GM18870 (cell line): Measurements from ENCODE around the gene CHMP1A.

Source experiments
- ATAC-seq: cut with Tn5 transposase; IDR thresholded peaks from one replicate; pipeline ENCODE4 v1.9.1; 2021; ENCODE audit warnings: moderate library complexity; ENCODE audit not compliant: unreplicated experiment

The CHMP1A gene

DNA sequence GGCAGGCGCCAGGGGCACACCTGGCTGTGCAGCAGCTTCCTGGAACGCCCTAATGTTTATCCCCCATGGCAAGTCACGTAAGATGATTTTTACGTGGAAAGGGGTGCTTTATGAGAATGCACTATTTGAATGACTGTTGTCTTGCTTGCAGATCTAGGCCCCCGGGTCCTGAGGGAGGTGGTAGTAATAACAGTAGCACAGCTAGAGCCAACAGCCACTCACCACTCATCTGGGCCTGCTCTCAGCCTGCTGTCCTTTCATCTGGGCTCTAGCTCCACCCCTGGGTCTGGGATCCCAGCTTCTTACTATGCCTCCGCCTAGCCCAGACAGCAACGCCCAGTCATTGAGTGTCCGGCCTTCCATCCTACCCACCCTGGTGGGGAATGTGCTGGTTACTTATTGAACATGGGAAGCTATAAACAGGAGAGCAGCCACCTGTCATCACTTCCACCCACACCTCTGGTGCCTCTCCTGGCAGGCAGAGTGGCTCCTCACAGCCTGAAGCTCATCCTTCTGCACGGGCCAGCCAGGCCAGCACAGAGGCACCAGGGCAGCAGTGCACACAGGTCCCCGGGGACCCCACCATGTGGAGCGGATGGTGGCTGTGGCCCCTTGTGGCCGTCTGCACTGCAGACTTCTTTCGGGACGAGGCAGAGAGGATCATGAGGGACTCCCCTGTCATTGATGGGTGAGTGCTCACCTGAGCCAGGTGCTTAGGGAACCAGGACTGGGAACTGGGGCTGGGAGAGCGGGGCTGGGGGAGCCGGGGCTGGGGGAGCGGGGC lies 27.5 kb downstream of the CHMP1A start:
- ATAC-seq = no peak

DNA sequence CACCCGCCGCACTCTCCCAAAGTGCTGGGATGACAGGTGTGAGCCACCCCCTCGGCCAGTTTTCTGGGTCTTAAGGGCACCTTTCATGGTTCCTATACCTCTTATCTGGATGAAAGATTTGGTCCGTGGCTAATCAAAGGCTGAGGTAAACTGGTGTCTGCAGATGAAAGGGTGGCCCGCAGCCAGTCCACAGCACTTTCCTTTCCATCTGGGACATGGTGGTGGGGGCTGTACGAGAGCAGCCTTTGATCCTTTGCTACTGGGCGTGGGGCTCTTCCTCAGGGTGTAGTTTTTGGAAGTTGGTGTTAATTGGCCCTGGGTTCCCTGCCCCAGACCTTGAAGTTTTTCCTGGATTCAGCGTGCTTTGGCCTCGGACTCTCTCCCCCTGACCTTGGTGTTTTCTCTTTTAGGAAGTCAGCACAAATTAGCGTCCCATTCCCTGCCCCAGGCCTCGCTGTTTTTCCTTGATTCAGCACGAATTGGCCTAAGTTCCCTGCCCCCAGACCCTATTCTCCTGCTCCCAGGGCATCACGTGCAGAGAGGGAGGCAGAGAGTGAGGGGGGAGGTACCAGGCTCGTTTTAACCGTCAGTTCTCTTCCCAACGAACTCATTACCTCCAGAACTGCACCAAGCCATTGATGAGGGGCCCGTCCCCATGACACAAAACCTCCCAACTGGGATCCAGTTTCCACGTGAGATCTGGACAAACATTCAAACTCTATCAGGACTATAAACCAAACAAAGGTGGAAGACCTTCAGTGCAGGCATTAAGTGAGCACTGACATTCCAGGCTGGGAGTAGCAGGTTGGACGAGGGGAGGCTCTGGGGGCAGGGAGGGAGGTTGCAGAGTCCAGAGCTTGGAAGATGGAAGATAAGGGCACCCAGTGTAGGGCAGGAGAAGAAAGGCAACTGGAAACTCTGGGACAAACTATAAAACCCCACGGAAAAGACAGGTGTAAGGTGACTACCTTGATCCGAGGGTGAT lies 32.4 kb downstream of the CHMP1A start:
- no peak for ATAC-seq

- ATAC-seq = no peak
These were observed 33.8 kb downstream of the CHMP1A start for GRCh38 chr16:89623511-89624261.

- ATAC-seq = no peak
These were observed 35.7 kb downstream of the CHMP1A start for GRCh38 chr16:89621698-89622409.

DNA sequence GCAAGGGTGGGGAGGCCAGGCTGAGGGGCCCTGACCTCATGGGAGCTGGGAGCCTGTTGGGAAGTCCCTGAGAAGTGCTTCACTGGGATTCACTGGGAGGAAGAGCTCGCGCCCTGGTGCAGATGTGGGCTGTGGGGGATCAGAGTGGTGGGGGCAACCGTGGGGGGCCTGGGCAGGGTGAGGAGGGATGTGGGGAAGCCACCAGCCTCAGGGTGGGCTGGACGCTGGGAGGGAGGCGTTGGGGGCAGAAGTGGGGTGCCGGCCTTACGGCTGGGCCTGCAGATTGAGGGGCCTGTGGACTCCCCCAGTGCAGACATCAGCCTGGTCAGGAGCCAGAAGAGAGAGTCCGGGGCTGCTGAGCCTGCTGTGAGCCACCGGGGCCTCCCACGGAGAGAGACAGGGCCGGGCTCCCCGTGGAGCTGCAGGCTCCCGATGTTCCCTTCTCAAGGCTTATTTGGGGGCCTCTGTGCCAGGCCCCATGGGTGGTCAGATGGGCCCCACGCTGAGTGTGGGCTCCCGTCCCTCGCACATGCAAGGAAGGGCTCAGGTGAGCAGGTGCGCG lies 36.3 kb downstream of the CHMP1A start:
- ATAC-seq = no peak

- no peak for ATAC-seq
These were observed 37.1 kb downstream of the CHMP1A start for GRCh38 chr16:89620406-89620841.

GRCh38 chr16:89619840-89620239 lies 37.7 kb downstream of the CHMP1A start:
- ATAC-seq = no peak

GRCh38 chr16:89618109-89618998 lies 39.2 kb downstream of the CHMP1A start:
- no peak for ATAC-seq

DNA sequence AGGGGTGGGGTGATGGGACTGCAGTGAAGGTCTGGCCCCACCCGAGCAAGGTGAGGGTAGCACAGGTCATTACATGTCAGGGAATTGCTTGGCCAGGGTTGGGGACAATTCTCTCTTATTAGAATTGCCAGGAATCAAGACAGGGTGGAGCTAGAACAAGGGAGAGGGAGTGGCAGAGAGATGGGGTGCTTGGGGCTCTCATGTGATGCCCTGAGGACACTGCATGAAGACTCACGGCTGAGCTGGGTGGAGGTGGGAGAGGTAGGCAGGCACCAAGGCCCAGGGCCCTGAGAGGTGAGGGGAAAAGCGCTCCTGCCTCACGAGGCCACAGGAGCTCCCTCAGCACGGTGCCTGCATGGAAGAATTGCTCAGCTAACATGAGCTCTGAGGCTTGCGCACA lies 40.5 kb downstream of the CHMP1A start:
- no peak for ATAC-seq

DNA sequence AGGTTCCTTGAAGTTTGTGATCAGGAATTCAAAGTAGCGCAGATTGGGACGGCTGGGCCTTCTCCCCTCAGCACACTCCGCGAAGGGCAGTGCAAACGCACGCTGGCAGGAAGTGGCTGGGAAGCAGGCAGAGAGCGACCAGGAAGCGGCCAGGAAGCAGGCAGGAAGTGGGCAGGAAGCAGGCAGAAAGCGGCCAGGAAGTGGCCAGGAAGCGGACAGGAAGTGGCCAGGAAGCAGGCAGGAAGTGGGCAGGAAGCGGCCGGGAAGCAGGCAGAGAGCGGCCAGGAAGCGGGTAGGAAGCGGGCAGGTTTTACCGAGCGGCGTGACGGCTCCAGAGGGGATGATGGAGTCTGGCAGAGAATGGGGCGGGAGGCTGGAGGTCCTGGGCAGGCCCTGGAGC lies 40.9 kb downstream of the CHMP1A start:
- ATAC-seq = no peak

- ATAC-seq = no peak
These were observed 41.9 kb downstream of the CHMP1A start for GRCh38 chr16:89615596-89616090.

- ATAC-seq = no peak
These were observed 42.3 kb downstream of the CHMP1A start for GRCh38 chr16:89615176-89615575.

GRCh38 chr16:89613954-89614459 lies 43.5 kb downstream of the CHMP1A start:
- ATAC-seq = no peak

DNA sequence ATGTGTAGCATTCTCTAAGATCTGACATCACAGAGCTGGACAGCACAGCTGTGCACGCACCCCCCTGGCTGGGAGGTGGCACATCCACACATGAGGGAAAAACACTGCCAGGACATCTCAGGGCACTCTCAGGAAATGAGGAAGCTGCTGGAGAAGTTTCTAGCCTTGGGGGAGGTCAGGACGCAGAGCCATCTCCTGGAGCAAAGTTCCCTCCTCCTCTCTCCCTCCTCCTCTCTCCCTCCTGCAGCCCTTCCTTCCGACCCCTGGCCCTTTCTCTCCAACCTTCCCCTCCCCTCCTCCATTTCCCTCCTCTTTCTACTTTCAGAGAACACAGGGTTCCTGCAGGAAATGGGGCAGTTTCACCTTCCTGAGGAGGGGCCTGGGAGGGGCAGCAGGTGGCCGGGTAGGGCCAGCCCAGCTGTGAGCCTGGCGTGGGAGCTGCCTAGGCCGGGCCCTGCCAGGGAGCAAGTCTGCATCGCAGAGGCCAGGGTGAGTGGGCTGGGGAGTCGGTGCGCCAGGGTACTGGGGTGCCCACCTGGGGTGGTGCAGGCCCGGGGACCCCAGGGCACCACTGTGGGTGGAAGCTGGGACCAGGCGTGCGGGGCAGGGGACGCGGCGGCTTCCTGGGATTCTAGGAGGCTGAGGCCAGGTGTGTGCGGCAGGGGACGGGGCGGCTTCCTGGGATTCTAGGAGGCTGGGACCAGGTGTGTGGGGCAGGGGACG lies 44.1 kb downstream of the CHMP1A start, which contains the start of gene DPEP1:
DPEP1 (plus strand) TSS at position 412 of the 723 bp plus-strand sequence. CDS start 16,769 bp downstream, outside the sequence.
- no peak for ATAC-seq

- no peak for ATAC-seq
These were observed 44.9 kb downstream of the CHMP1A start for GRCh38 chr16:89612415-89613166.

DNA sequence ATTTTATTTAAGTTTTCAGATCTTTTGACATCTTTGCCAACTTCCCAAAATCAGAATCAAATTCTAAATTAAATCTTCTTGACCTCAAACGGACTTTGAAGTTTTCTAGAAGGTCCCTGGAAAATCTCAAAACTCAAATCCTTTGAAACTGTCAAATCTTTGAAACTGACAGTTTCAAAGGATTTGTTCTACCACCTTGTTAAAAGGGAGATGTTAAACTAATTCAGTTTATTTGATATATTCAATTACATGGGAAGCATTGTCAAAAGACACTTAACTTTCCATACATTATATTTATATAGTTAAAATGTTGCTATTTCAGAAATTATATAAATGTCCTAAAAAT lies 47.4 kb downstream of the CHMP1A start:
- ATAC-seq = no peak
